GM10266 (cell line): ENCODE results near the gene NOL3.
"Not testable (repeated sequence)": the region's sequence is repeated elsewhere in the genome, so short reads cannot be mapped to it uniquely, and the experiment has no call there.

ENCODE experiments used
- DNase-seq: peaks from one replicate; pipeline ENCODE4 v3.0.0; 2012; ENCODE audit errors: extremely low spot score
- CTCF ChIP-seq: IDR thresholded peaks from 2 replicates; pipeline ENCODE4 v1.5.1; 2012; ENCODE audit warnings: mild to moderate bottlenecking, low read depth; ENCODE audit not compliant: control insufficient read depth, insufficient read depth; ENCODE audit errors: missing control alignments

Gene NOL3

GRCh38 chr16:67170168-67170948, at the start of gene NOL3:
Gene NOL3 (plus strand): TSS chr16:67170538.
- peak; percentile 36 for TF ChIP-seq CTCF
- peak; percentile 87 for DNase-seq

- not testable (repeated sequence) for DNase-seq
Measured at GRCh38 chr16:67122799-67123198, 47.5 kb upstream of the NOL3 start.

GRCh38 chr16:67128417-67128816, 41.9 kb upstream of the NOL3 start:
- DNase-seq: no peak
- TF ChIP-seq CTCF: no peak

GRCh38 chr16:67128887-67129286, 41.5 kb upstream of the NOL3 start:
- no peak for DNase-seq
- no peak for TF ChIP-seq CTCF

GRCh38 chr16:67129422-67129821, 40.9 kb upstream of the NOL3 start:
- TF ChIP-seq CTCF: no peak
- DNase-seq: no peak

- DNase-seq: no peak
- TF ChIP-seq CTCF: no peak
Measured at GRCh38 chr16:67137605-67138004, 32.7 kb upstream of the NOL3 start.

GRCh38 chr16:67141391-67141790, 28.9 kb upstream of the NOL3 start:
- no peak for TF ChIP-seq CTCF
- DNase-seq: no peak

- no peak for TF ChIP-seq CTCF
Measured at GRCh38 chr16:67142342-67142741, 28.0 kb upstream of the NOL3 start.

More at GRCh38 chr16:67142342-67142741, 28.0 kb upstream of the NOL3 start:
- DNase-seq: no peak
